KMS-11 (cell line): ENCODE results near the gene SPATA33.
A peak's percentile ranks its signal among the peaks of the same experiment; 100 is the strongest.

Source experiments
- H2AFZ ChIP-seq: fragments of 200-600 bp; sonication (generic); 2 replicates; pipeline ENCODE4 v1.6.1; 2016; ENCODE audit warnings: antibody characterized with exemption, mixed run types, low read depth
- H3K27ac ChIP-seq: fragments of 200-600 bp; sonication (generic); 2 replicates; pipeline ENCODE4 v1.6.1; 2016; ENCODE audit warnings: mild to moderate bottlenecking, mixed run types
- H3K27me3 ChIP-seq: fragments of 200-600 bp; sonication (generic); 2 replicates; pipeline ENCODE4 v1.6.1; 2017; ENCODE audit warnings: mild to moderate bottlenecking, low read depth, mixed run types, moderate library complexity; ENCODE audit not compliant: insufficient read depth
- H3K36me3 ChIP-seq: fragments of 200-600 bp; sonication (generic); 2 replicates; pipeline ENCODE4 v1.6.1; 2017; ENCODE audit warnings: mild to moderate bottlenecking, mixed run types; ENCODE audit not compliant: insufficient read depth
- H3K4me1 ChIP-seq: fragments of 200-600 bp; sonication (generic); 2 replicates; pipeline ENCODE4 v1.6.1; 2016; ENCODE audit warnings: mild to moderate bottlenecking, low read depth, mixed run types; ENCODE audit not compliant: poor library complexity, severe bottlenecking
- H3K4me2 ChIP-seq: fragments of 200-600 bp; sonication (generic); 2 replicates; pipeline ENCODE4 v1.7.0; 2016; ENCODE audit warnings: mild to moderate bottlenecking, mixed run types
- H3K4me3 ChIP-seq: fragments of 200-600 bp; sonication (generic); IDR thresholded peaks from 2 replicates; pipeline ENCODE4 v1.6.1; 2017; ENCODE audit warnings: low read depth, low read length, mixed read lengths; ENCODE audit not compliant: insufficient read depth
- H3K79me2 ChIP-seq: fragments of 200-600 bp; sonication (generic); 2 replicates; pipeline ENCODE4 v1.6.1; 2016; ENCODE audit warnings: low read depth, mixed run types; ENCODE audit not compliant: insufficient read depth
- H3K9ac ChIP-seq: fragments of 200-600 bp; sonication (generic); 2 replicates; pipeline ENCODE4 v1.6.1; 2016; ENCODE audit warnings: mild to moderate bottlenecking, mixed run types
- H4K20me1 ChIP-seq: fragments of 200-600 bp; sonication (generic); 2 replicates; pipeline ENCODE4 v1.6.1; 2016; ENCODE audit warnings: mild to moderate bottlenecking, mixed run types; ENCODE audit not compliant: insufficient read depth
- CTCF ChIP-seq: fragments of 200-600 bp; sonication (generic); conservative IDR thresholded peaks from 2 replicates; pipeline ENCODE4 v1.6.1; 2017; ENCODE audit warnings: low read depth, mild to moderate bottlenecking, antibody characterized with exemption, low read length, moderate library complexity, mixed read lengths

Gene SPATA33

GRCh38 chr16:89636663-89637062 is 21.0 kb upstream of the SPATA33 start:
- TF ChIP-seq CTCF, result no peak

GRCh38 chr16:89637379-89637778 is 20.3 kb upstream of the SPATA33 start:
- H3K27ac ChIP-seq, result no peak overlapping the region
- no peak overlapping the region for H3K9ac ChIP-seq
- peaks cover 21% of the 10 kb centered on the region for H3K4me1 ChIP-seq
- no peak overlapping the region for H2AFZ ChIP-seq
- TF ChIP-seq CTCF, result peak; percentile 36; the same call in 1 of the 2 replicates
- peaks cover 59% of the 10 kb centered on the region for H3K27me3 ChIP-seq
- no peaks in the 10 kb centered on the region for H3K79me2 ChIP-seq
- no peak overlapping the region for H3K4me2 ChIP-seq
- no peak overlapping the region for H3K4me3 ChIP-seq
- H4K20me1 ChIP-seq, result no peaks in the 10 kb centered on the region
- no peaks in the 10 kb centered on the region for H3K36me3 ChIP-seq

More at GRCh38 chr16:89636663-89637062, 21.0 kb upstream of the SPATA33 start:
- Histone ChIP-seq H3K36me3 (no peaks in the 10 kb centered on the region), H3K79me2 (no peaks in the 10 kb centered on the region), H2AFZ (no peak overlapping the region), H3K4me3 (no peak overlapping the region), H3K27ac (no peak overlapping the region), H4K20me1 (no peaks in the 10 kb centered on the region), H3K9ac (no peak overlapping the region), H3K4me1 (peaks cover 13% of the 10 kb centered on the region), H3K27me3 (peaks cover 66% of the 10 kb centered on the region), H3K4me2 (no peak overlapping the region)

- H3K4me3 ChIP-seq, result no peak overlapping the region
- H3K4me1 ChIP-seq, result peaks cover 23% of the 10 kb centered on the region
- H3K27ac ChIP-seq, result no peak overlapping the region
Observed at GRCh38 chr16:89638455-89638854, 19.2 kb upstream of the SPATA33 start.

GRCh38 chr16:89639385-89639784 is 18.3 kb upstream of the SPATA33 start:
- Histone ChIP-seq H3K4me3 (no peak overlapping the region), H3K36me3 (no peaks in the 10 kb centered on the region), H2AFZ (no peak overlapping the region), H3K79me2 (no peaks in the 10 kb centered on the region), H3K9ac (no peak overlapping the region), H3K4me2 (no peak overlapping the region), H3K27me3 (peaks cover 39% of the 10 kb centered on the region), H3K4me1 (peaks cover 23% of the 10 kb centered on the region), H3K27ac (no peak overlapping the region), H4K20me1 (no peaks in the 10 kb centered on the region)
- TF ChIP-seq CTCF, result no peak

More at GRCh38 chr16:89638455-89638854, 19.2 kb upstream of the SPATA33 start:
- H4K20me1 ChIP-seq, result no peaks in the 10 kb centered on the region
- peaks cover 48% of the 10 kb centered on the region for H3K27me3 ChIP-seq
- H3K79me2 ChIP-seq, result no peaks in the 10 kb centered on the region
- no peak for TF ChIP-seq CTCF
- H3K9ac ChIP-seq, result no peak overlapping the region
- no peak overlapping the region for H2AFZ ChIP-seq
- no peaks in the 10 kb centered on the region for H3K36me3 ChIP-seq
- no peak overlapping the region for H3K4me2 ChIP-seq
